SH-SY5Y (cell line): ENCODE measurements around the gene PLSCR3.

Source experiments
- GATA2 ChIP-seq: IDR thresholded peaks from 2 replicates; pipeline ENCODE4 v1.6.1; 2011; ENCODE audit warnings: mild to moderate bottlenecking, low read depth, low read length
- GATA3 ChIP-seq: IDR thresholded peaks from 2 replicates; pipeline ENCODE4 v1.6.1; 2011; ENCODE audit warnings: low read depth, mild to moderate bottlenecking, low read length, moderate library complexity

The PLSCR3 gene

DNA sequence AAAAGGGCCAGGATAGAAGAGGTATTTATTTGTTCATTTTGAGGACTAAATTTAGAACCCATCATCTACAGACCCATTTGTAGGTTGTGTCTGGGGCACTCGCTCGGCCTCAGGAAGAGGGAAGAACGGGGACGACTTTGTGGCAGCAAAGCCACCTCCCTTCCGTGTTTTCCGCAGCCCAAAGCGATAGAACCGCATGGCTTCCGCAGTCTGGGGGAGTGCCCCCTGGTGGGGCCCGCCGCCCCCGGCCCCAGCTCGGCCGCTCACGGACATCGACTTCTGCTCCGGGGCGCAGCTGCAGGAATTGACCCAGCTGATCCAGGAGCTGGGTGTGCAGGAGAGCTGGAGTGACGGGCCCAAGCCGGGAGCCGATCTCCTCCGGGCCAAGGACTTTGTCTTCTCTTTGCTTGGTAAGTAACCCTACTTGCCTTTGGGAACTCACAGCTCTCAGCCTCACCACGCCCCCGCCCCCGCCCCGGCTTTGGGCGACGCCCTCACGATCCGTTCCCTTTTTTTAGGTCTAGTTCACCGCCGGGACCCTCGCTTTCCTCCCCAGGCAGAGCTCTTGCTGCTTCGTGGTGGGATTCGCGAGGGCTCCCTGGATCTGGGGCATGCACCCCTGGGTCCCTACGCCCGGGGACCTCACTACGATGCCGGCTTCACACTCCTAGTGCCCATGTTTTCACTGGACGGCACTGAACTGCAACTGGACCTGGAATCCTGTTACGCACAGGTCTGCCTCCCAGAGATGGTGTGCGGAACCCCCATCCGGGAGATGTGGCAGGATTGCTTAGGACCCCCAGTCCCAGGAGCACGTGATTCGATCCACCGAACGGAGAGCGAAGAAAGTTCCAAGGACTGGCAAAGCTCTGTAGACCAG is 41.6 kb upstream of the PLSCR3 start:
- no peak for TF ChIP-seq GATA3
- no peak for TF ChIP-seq GATA2

DNA sequence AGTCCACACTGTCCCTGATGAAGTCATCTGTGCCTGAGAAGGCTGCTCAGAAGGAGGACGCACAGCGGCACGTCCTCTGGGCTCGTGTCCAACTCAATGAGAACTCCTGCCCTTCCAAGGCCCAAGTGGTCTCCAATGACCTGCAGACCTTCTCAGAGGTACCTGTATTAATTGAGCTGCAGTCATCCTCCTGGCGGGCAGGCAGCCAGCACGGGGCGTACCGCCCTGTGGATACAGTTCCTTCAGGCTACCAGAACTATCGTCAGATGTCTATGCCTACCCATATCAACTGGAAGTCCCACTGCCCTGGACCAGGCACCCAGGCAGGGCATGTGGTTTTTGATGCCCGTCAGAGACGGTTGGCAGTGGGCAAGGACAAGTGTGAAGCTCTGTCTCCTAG is 38.0 kb upstream of the PLSCR3 start:
- TF ChIP-seq GATA2 (no peak), GATA3 (no peak)

DNA sequence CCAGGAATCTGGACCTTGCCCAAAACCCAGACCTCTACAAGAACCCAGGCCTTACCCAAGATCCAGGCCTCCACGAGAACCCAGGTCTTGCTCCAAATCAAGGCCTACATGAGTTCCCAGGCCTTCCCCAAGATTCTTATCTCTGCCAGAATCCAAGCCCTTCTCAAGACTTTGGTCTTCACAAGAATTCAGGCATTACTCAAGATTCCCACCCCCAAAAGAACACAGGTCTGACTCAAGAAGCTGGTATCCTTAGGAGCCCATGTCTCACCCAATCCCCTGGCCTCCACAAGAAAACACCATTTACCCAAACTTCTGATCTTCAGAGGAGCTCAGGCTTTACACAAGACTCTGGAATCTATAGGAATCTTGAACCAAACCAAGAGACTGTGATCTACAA is 36.9 kb upstream of the PLSCR3 start:
- TF ChIP-seq GATA3 (no peak), GATA2 (no peak)

DNA sequence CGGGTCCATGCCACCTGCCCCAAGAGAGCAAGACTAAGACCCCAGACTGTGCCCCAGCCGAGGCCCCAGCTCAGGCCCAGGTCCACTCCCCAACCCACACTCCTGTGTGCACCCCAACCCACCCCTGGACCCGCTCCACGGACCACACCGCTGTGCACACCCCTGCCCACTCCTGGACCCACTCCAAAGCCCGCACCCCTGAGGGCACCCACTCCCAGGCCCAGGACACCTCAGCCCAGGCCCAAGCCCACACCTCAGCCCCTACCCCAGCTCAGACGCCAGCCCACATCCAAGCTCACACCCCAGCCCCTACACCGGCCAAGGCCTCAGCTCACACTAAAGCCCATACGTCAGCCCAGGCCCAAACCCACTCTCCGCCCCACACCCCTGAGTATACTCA is 35.4 kb upstream of the PLSCR3 start:
- TF ChIP-seq GATA2 (no peak), GATA3 (no peak)

DNA sequence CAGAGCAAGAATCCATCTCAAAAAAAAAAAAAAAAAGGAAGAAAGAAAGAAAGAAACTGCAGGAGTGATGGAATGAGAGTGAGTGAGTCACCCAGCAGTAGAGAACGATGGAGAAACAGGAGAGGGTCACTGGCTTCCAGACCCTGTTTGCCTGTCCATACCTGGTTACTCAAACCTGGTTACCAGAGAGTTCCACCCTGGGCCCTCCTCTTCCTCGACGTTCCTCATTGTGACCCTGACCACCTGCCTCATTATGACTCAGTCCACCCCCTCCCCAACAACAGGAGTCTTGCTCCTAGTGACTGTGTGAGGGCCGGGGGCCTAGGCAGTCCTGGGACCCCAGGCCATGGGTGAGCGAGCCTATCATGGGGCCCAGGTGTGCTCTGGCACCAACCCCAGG is 34.2 kb upstream of the PLSCR3 start, which contains the start of gene SPEM3:
Gene SPEM3 (plus strand): TSS at position 301 of the 400 bp plus-strand sequence. CDS start 46 bp downstream, at position 347.
- TF ChIP-seq GATA2 (no peak), GATA3 (no peak)

DNA sequence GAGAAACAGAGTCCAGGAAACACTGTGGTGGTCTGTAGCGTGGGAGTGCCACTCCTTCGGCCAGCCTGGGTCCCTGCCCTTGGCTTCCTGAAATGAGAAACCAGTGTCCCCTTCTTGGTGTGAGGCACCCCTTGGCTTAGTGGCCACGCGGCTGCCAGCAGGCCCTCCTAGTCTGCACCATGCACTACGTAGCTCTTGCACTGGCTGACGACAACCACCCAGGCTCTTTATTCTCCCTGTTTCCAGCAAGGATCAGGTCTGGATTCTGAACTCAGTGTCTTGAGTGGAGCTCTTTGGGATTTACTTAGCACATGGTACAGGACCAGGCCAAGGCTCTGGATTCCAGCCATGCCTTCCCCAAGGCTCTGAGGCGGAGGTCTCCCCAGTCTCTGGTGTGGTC is 33.2 kb upstream of the PLSCR3 start:
- TF ChIP-seq GATA3 = no peak
- no peak for TF ChIP-seq GATA2

DNA sequence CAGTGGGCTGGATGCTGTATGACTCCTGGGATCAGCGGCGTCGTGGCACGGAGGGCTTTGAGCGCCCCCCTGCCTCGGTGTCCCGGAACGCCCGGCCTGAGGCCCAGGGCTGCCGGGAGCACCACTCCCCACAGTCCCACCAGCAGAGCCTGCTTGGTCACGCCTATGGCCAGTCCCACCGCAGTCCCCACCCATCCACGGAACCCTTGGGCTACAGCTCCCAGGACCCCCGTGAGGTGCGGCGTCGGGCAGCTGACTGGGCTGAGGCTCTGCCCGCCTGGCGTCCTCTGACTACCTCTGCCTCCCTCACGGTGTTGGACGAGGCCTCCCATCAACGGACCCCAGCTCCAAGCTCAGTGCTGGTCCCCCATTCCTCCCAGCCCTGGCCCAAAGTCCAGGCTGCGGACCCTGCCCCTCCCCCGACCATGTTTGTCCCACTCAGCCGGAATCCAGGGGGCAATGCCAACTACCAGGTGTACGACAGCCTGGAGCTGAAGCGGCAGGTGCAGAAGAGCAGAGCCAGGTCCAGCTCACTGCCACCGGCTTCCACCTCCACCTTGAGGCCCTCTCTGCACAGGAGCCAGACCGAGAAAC is 32.7 kb upstream of the PLSCR3 start:
- no peak for TF ChIP-seq GATA3
- no peak for TF ChIP-seq GATA2

DNA sequence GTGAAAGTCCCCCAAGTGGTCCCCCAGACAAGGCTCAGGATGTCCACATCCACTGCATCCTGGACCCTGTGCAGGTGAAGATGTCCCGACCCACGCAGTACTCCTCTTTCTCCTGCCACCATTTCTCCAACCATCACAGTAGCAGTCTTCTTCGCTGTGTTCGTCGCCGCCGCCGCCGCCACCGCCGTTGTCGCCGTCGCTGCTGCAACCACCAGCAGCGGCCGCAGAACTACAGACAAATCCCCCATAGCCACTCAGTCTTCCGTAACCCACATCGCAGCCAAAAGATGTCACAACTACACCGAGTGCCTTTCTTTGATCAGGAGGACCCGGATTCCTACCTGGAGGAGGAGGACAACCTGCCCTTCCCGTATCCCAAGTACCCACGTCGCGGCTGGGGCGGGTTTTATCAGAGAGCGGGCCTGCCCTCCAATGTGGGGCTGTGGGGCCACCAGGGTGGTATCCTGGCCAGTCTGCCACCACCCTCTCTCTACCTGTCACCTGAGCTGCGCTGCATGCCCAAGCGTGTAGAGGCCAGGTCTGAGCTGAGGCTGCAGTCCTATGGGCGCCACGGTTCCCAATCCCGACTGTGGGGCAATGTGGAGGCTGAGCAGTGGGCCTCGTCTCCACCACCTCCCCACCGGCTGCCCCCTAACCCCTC is 32.0 kb upstream of the PLSCR3 start:
- TF ChIP-seq GATA3 (no peak), GATA2 (no peak)

DNA sequence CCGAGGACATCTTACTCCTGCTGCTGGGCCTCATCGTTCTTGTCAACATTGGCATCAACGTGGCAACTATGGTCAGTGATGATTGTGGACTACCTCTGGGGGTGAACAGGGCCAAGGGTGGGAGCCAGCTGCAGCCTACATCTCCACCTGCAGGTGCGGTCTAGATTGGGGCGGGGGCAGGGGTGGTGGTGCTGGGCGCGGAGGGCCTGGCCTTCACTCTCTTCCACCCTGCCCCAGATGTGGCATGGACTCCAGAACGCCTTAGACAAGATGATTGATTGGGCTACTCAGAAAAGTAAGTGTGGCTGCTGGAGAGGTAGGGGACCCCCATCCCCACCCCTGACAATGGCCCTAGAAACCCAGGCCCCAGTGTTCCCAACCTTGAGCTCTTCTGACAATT is 31.4 kb upstream of the PLSCR3 start:
- no peak for TF ChIP-seq GATA3
- TF ChIP-seq GATA2 = no peak

DNA sequence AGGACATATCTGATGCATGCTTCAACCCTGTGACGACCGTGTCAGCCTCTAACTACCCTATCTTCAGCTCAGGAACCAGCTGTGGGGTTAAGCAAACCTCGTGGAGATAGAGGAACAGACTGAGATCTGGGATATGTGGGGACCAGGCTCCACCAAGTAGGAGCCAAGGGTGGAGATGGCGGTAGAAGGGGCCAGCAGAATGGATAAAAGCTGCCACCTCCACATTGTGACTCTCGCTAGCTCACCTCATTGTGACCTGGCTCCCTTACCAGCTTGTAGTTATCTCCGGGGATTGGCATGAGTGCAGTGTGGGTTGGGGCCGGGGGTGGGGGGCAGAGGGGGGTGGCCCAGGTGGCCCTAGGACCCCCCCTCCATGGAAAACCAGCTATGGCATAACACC is 31.0 kb upstream of the PLSCR3 start, which contains the start of gene SPEM2:
Gene SPEM2 (plus strand): TSS at position 301 of the 400 bp plus-strand sequence. CDS start 73 bp downstream, at position 374.
- TF ChIP-seq GATA3 (no peak), GATA2 (no peak)

DNA sequence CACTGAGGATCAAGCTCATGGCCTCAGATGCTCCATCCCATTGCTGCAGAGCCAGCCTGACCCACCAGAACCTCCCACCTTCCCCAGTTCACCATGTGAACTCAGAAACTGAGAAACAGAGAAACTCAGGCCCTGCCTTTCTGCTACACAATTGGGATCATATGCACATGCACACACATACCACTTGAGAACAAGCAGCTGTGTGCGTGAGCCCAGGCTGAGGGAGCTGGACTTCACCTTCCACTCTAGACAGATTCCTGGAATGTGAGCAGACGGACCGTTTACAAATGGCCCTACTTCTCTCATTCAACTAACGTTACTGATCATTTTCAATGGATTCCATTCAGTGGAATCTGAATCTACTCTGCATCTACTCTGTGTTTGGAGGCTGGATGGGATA is 29.4 kb upstream of the PLSCR3 start:
- TF ChIP-seq GATA3 (no peak), GATA2 (no peak)

DNA sequence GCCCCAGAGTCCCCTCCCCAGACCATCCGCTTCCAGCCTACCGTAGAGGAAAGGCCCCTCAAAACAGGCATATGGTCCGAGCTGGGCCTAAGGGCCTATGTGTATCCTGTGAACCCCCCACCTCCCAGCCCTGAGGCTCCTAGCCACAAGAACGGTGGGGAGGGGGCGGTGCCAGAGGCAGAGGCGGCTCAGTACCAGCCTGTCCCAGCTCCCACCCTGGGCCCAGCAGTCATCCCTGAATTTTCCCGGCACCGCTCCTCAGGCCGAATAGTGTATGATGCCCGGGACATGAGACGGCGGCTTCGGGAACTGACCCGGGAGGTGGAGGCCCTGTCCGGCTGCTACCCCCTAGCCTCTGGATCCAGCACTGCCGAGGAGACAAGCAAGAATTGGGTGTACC is 26.9 kb upstream of the PLSCR3 start:
- TF ChIP-seq GATA2 = no peak
- no peak for TF ChIP-seq GATA3

DNA sequence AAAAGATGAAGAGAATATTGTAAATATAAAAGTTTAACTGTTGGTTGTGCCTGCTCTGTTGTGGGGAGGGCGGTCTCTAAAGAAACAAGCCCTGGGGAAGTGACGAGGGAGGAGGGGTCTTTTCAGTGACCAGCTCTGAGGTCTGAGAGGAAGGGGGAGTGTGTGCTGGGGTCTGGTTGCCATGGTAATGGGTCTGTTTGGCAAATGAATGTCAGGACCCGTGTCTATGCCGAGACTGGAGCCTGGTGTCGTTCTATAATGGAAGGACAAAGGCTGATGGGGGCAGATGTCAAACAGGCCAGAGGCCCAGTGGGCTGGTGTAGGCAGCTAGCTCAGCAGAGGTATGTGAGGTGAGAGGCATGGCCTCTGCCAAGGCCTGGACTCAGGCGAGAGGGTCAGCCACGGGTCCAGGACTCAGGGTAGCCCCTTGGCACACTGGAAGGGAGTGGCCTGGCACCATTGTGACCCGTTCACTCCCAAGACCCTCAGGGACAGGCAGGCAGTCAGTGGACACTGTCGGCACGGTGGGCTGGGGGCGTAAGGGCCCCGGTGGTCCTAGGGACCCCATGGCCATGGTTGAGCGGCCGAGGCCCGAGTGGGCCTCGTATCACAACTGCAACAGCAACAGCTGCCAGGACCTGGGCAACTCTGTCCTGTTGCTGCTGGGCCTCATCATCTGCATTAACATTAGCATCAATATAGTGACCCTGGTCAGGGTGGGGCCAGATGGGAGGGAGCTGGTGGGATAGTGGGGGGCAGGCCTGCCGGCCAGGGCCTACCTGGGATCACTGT is 25.7 kb upstream of the PLSCR3 start, which contains the start of gene SPEM1:
Gene SPEM1 (plus strand): TSS at position 506 of the 792 bp plus-strand sequence. CDS start 61 bp downstream, at position 567.
- TF ChIP-seq GATA3 (no peak), GATA2 (no peak)

DNA sequence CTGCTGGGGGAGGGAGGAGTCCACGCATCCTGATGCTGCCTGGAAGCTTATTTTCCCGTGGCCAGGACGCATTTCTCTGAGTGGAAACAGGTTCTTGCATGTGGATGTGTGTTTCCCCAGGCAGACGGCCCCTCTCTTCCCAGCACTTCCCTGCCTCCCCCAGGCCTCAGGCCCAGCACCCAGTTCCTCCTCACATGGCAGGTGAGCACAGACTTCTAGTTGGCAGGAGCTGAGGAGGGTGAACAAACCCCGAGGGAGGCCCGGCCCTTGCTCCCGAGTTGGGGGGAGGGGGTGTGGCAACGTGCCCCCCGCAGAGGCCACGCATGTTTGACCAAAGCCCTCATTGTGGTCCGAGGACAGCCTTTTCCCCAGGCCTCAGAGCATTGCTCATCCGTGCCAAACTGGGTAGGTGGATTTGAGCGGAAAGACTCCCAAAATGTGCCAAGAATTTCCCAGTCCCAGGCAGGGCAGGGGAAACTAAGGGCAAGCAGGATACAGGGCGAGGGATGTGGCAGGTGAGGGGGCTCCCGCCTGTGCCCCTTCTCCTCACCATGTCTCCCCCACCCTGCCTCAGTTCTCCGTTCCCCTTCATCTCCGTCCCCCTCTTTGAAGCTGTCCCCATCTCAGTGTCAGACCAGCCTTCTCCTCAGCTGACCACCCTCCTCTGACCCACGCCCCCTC is 24.3 kb upstream of the PLSCR3 start:
- TF ChIP-seq GATA3 = no peak
